HS-27A (cell line): ENCODE data around the gene TNNI3K.

Experiments used
- DNase-seq: peaks from one replicate; pipeline ENCODE4 v3.0.0-alpha.2; 2012; ENCODE audit warnings: low read depth, missing footprints

TNNI3K gene

GRCh38 chr1:74286414-74286813 lies 51.2 kb downstream of the TNNI3K start:
- DNase-seq: no peak

GRCh38 chr1:74314438-74314837 lies 79.3 kb downstream of the TNNI3K start:
- no peak for DNase-seq

GRCh38 chr1:74316302-74316701 lies 81.1 kb downstream of the TNNI3K start:
- DNase-seq: no peak

- DNase-seq: no peak
Observed at GRCh38 chr1:74317663-74318062, 82.5 kb downstream of the TNNI3K start.

GRCh38 chr1:74323937-74324473 lies 88.8 kb downstream of the TNNI3K start:
- no peak for DNase-seq

- DNase-seq: no peak
Observed at GRCh38 chr1:74324684-74325448, 89.7 kb downstream of the TNNI3K start.

- no peak for DNase-seq
Observed at GRCh38 chr1:74328851-74329250, 93.7 kb downstream of the TNNI3K start.

GRCh38 chr1:74333244-74333643 lies 98.1 kb downstream of the TNNI3K start:
- no peak for DNase-seq

GRCh38 chr1:74334147-74334546 lies 99.0 kb downstream of the TNNI3K start:
- no peak for DNase-seq

GRCh38 chr1:74340656-74341055 lies 105.5 kb downstream of the TNNI3K start:
- DNase-seq: no peak

GRCh38 chr1:74341702-74342339 lies 106.6 kb downstream of the TNNI3K start:
- no peak for DNase-seq

- no peak for DNase-seq
Observed at GRCh38 chr1:74343216-74343615, 108.0 kb downstream of the TNNI3K start.

- no peak for DNase-seq
Observed at GRCh38 chr1:74344387-74344786, 109.2 kb downstream of the TNNI3K start.

- no peak for DNase-seq
Observed at GRCh38 chr1:74356493-74356892, 121.3 kb downstream of the TNNI3K start.

GRCh38 chr1:74357150-74357549 lies 122.0 kb downstream of the TNNI3K start:
- DNase-seq: no peak

- no peak for DNase-seq
Observed at GRCh38 chr1:74357756-74358155, 122.6 kb downstream of the TNNI3K start.

GRCh38 chr1:74362691-74363090 lies 127.5 kb downstream of the TNNI3K start:
- no peak for DNase-seq

GRCh38 chr1:74363220-74363619 lies 128.0 kb downstream of the TNNI3K start:
- DNase-seq: no peak

- DNase-seq: no peak
Observed at GRCh38 chr1:74367175-74367813, 132.1 kb downstream of the TNNI3K start.

- DNase-seq: no peak
Observed at GRCh38 chr1:74368335-74368734, 133.1 kb downstream of the TNNI3K start.

GRCh38 chr1:74375376-74375775 lies 140.2 kb downstream of the TNNI3K start:
- DNase-seq: no peak

- DNase-seq: no peak
Observed at GRCh38 chr1:74380252-74380651, 145.1 kb downstream of the TNNI3K start.

- DNase-seq: no peak
Observed at GRCh38 chr1:74388855-74389254, 153.7 kb downstream of the TNNI3K start.
